IPS-NIHi11 (cell line): ENCODE results near the gene HRH3.

Source experiments
- DNase-seq: peaks from one replicate; pipeline ENCODE4 v3.0.0; 2012; ENCODE audit warnings: mixed read lengths, low spot score

The HRH3 gene

GRCh38 chr20:62174870-62175624, 45.0 kb downstream of the HRH3 start:
- no peak for DNase-seq

GRCh38 chr20:62174021-62174804, 45.9 kb downstream of the HRH3 start:
- DNase-seq = no peak

GRCh38 chr20:62172666-62173065, 47.4 kb downstream of the HRH3 start:
- no peak for DNase-seq

- no peak for DNase-seq
These were observed 48.8 kb downstream of the HRH3 start for GRCh38 chr20:62171245-62171644.

GRCh38 chr20:62170536-62170935, 49.5 kb downstream of the HRH3 start:
- no peak for DNase-seq

- DNase-seq = no peak
These were observed 51.1 kb downstream of the HRH3 start for GRCh38 chr20:62168890-62169435.

- DNase-seq = no peak
These were observed 52.0 kb downstream of the HRH3 start for GRCh38 chr20:62168061-62168460.

- DNase-seq = no peak
These were observed 52.6 kb downstream of the HRH3 start for GRCh38 chr20:62167474-62167873.

GRCh38 chr20:62165762-62166399, 54.2 kb downstream of the HRH3 start:
- no peak for DNase-seq
